CD4-positive, alpha-beta T cell (primary cell): ENCODE data around the gene BRD1. TPM values are rescaled to one million over a fixed set of nuclear protein-coding genes. Genes with fewer than 3 reads are reported as not detected.

Experiments
- ATAC-seq: fragments of 200-7000 bp; cut with Tn5 transposase; one replicate; pipeline ENCODE4 v1.10.0; 2022; ENCODE audit warnings: mild to moderate bottlenecking; ENCODE audit not compliant: poor library complexity
- CTCF ChIA-PET: fragments of 350-600 bp; sonication (Branson Sonifier 250); formaldehyde crosslinking; loops from one replicate; lab custom pipeline; 2021; ENCODE audit warnings: antibody characterized with exemption, inconsistent platforms; lab: Charles Lee
- POLR2A ChIA-PET: fragments of 350-600 bp; sonication (Branson Sonifier 250); formaldehyde crosslinking; loops from one replicate; lab custom pipeline; 2021; ENCODE audit warnings: antibody characterized with exemption, inconsistent platforms; lab: Charles Lee
- DNase-seq, 14 experiments: peaks; one replicate each; pipeline ENCODE4 v3.0.0-alpha.2; 2013 to 2020; ENCODE audit warnings: mixed read lengths in 2 of 14
- H3K27ac ChIP-seq, 2 donors: one replicate each; pipeline versions ENCODE4 v1.5.1 to v1.7.0; 2013; ENCODE audit warnings: low read length in 2 of 2, low read depth in 1 of 2, mild to moderate bottlenecking in 1 of 2
- H3K27me3 ChIP-seq, 2 experiments: 1 replicate in 1 of 2; 2 replicates in 1 of 2; pipeline versions ENCODE4 v1.6.1 to v1.7.0; 2013; ENCODE audit warnings: low read length in 2 of 2, control low read depth in 1 of 2, mild to moderate bottlenecking in 1 of 2, moderate library complexity in 1 of 2; ENCODE audit not compliant: insufficient read depth in 2 of 2, control insufficient read depth in 1 of 2
- H3K36me3 ChIP-seq: one replicate; pipeline ENCODE4 v1.6.1; 2013; ENCODE audit warnings: low read length, control low read depth; ENCODE audit not compliant: insufficient read depth
- H3K4me1 ChIP-seq: one replicate; pipeline ENCODE4 v1.6.1; 2013; ENCODE audit warnings: low read length, control low read depth; ENCODE audit not compliant: insufficient read depth
- H3K4me3 ChIP-seq: one replicate; pipeline ENCODE4 v1.5.1; 2013; ENCODE audit warnings: mild to moderate bottlenecking, low read length, moderate library complexity
- H3K9me3 ChIP-seq, 2 experiments: 1 replicate in 1 of 2; 2 replicates in 1 of 2; pipeline versions ENCODE4 v1.6.1 to v1.7.0; 2013; ENCODE audit warnings: low read length in 2 of 2, mild to moderate bottlenecking in 2 of 2, control low read depth in 1 of 2, moderate library complexity in 1 of 2; ENCODE audit not compliant: control insufficient read depth in 1 of 2, insufficient read depth in 1 of 2
- H3K27ac Mint-ChIP-seq: one replicate; pipeline ENCODE4 v1.8.0; 2020; ENCODE audit warnings: mixed read lengths
- H3K27me3 Mint-ChIP-seq: one replicate; pipeline ENCODE4 v1.8.0; 2021; ENCODE audit warnings: mixed read lengths
- H3K36me3 Mint-ChIP-seq: one replicate; pipeline ENCODE4 v1.8.0; 2021; ENCODE audit warnings: low read depth, mixed read lengths
- H3K4me1 Mint-ChIP-seq: one replicate; pipeline ENCODE4 v1.8.0; 2021; ENCODE audit warnings: low read depth, mixed read lengths
- H3K4me3 Mint-ChIP-seq: one replicate; pipeline ENCODE4 v1.8.0; 2020; ENCODE audit warnings: mild to moderate bottlenecking, mixed read lengths
- H3K9me3 Mint-ChIP-seq: one replicate; pipeline ENCODE4 v1.8.0; 2020; ENCODE audit warnings: mixed read lengths
- intact Hi-C, 2 experiments: fragments of 100-400 bp; cut with DNase I in 1 of 2; cut with micrococcal nuclease in 1 of 2; formaldehyde crosslinking; loops; one replicate each; pipeline versions ENCODE4 v1.15.1 to v1.9.0; 2023 to 2025; cut with DNase I, micrococcal nuclease
- polyA plus RNA-seq, 2 donors: library from polyadenylated mRNA; unstranded; fragments of 120-200 nt; gene quantifications; one replicate each; pipeline ENCODE4 v1.2.1, GENCODE V29; 2013
- total RNA-seq, 174 experiments: library from RNA in 2 of 174; stranded (reverse) in 2 of 174; gene quantifications; one replicate each; pipeline ENCODE4 v1.2.3 and lab custom pipeline; 2021 to 2026
- TF ChIP-seq, protein P1 (sequence below): fragments of 200-600 bp; IDR thresholded peaks from one replicate; pipeline ENCODE4 v1.8.0; 2022; ENCODE audit warnings: antibody characterized with exemption, mild to moderate bottlenecking

BRD1 gene
- total RNA-seq, result 100 to 1,000 TPM; 129 to 130 TPM
- polyA plus RNA-seq (2013, experiment 1 of 2), result 35.4 TPM
- polyA plus RNA-seq (2013, experiment 2 of 2), result 34.6 TPM
- total RNA-seq (lab: John Stamatoyannopoulos, UW), result 55.1 to 302 (median 172) reads per million in 172 experiments

- H3K4me3 Mint-ChIP-seq, result peak within 1 kb of the TSS; percentile 98
- Histone ChIP-seq H3K4me3 (peak within 1 kb of the TSS; percentile 82), H3K9me3 (no peaks in the 10 kb centered on the region), H3K27ac (peak within 1 kb of the TSS; percentile 73 to 80), H3K4me1 (peaks cover 63% of the 10 kb centered on the region), H3K27me3 (no peaks in the 10 kb centered on the region), H3K36me3 (peaks cover 25% of the 10 kb centered on the region)
- ATAC-seq (peak; percentile 56), DNase-seq (peak in 11 of 14 experiments; percentile 37 to 87 (median 64))
- ChIA-PET POLR2A (interaction anchor here (1.7 to 3.0 kb wide), 2 partner anchors 11 to 132 kb away, joined by 3 to 24 read pairs; partner anchors contain the start of gene PIM3), CTCF (no interaction called here)
- peaks cover 46% of the 10 kb centered on the region for H3K4me1 Mint-ChIP-seq
- no peaks in the 10 kb centered on the region for H3K27me3 Mint-ChIP-seq
- peaks cover 41% of the 10 kb centered on the region for H3K36me3 Mint-ChIP-seq
- H3K9me3 Mint-ChIP-seq, result no peaks in the 10 kb centered on the region
- H3K27ac Mint-ChIP-seq, result peak within 1 kb of the TSS; percentile 97
- TF ChIP-seq, protein P1, sequence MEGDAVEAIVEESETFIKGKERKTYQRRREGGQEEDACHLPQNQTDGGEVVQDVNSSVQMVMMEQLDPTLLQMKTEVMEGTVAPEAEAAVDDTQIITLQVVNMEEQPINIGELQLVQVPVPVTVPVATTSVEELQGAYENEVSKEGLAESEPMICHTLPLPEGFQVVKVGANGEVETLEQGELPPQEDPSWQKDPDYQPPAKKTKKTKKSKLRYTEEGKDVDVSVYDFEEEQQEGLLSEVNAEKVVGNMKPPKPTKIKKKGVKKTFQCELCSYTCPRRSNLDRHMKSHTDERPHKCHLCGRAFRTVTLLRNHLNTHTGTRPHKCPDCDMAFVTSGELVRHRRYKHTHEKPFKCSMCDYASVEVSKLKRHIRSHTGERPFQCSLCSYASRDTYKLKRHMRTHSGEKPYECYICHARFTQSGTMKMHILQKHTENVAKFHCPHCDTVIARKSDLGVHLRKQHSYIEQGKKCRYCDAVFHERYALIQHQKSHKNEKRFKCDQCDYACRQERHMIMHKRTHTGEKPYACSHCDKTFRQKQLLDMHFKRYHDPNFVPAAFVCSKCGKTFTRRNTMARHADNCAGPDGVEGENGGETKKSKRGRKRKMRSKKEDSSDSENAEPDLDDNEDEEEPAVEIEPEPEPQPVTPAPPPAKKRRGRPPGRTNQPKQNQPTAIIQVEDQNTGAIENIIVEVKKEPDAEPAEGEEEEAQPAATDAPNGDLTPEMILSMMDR, result no peak
- intact Hi-C loops, result loop anchor here (2.0 to 5.0 kb wide), 6 partner anchors 19 to 89 kb away; partner anchors contain the start of genes ALG12 (in 2 of the 2) and CRELD2 (in 2 of the 2)
Measured at GRCh38 chr22:49827853-49828598, at the start of gene BRD1. BRD1 (minus strand) TSS chr22:49827873; CDS start chr22:49824317, 3,556 bp downstream.

DNA sequence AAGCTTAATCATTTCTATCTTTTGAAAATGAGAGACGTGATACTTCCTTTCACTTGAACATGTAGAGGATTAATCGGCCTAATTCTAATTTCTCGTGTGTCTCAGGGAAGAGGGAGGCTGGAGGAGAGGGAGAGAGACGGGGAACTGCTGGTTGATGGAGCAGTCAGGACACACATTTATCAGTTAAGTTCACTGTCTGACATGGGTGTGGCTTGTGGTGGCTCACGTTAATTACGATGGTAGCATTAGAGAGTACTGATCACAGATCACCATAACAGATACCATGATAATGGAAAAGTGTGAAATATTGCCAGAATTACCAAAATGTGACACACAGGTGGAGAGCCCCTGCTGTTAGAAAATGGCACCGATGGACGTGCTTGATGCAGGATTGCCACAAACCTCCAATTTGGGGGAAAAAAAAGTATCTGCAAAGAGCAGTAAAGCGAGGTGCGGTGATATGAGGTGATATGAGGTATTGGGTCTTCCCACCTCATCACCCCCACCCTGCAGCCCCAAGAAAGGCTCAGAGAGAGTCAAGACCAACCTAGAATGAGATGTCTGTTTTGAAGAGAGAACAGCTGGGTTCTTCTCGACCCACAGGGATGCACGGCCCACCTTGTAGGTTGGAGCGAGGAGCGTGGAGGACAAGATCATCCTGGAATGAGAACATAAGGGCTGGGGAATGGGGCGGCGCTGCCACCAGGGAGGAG lies 45.7 kb upstream of the BRD1 start:
- POLR2A ChIA-PET, result interaction anchor here (1.3 kb wide), 1 partner anchor 8 kb away, joined by 3 read pairs; no protein-coding TSS in a partner anchor
- ATAC-seq, result no peak
- CTCF ChIA-PET, result no interaction called here

DNA sequence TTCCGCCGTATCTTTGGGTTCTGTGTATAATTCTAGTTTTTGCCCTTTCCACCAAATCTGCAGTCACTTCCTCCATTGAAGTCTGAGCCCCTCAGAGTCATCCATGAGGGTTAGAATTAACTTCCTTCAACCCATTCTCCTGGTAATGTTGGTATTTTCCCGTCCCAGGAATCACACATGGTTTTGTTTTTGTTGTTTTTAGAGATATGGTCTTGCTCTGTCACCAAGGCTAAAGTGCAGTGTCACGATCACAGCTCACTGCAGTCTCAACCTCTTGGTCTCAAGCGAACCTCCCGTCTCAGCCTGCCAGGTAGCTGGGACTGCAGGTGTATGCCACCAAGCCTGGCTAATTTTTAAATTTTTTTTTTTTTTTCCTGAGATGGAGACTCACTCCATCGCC lies 44.7 kb upstream of the BRD1 start:
- Histone ChIP-seq H3K36me3 (no peaks in the 10 kb centered on the region), H3K9me3 (peaks cover 3 to 4% of the 10 kb centered on the region in 2 experiments), H3K27ac (no peak overlapping the region), H3K4me1 (peaks cover 46% of the 10 kb centered on the region), H3K27me3 (no peaks in the 10 kb centered on the region), H3K4me3 (no peak overlapping the region)
- intact Hi-C loops, result no loop called here
- DNase-seq (no peak), ATAC-seq (no peak)
- Mint-ChIP-seq H3K9me3 (peaks cover 5% of the 10 kb centered on the region), H3K4me1 (peaks cover 63% of the 10 kb centered on the region), H3K4me3 (no peak overlapping the region), H3K27me3 (no peaks in the 10 kb centered on the region), H3K27ac (peak overlapping the region; percentile 19), H3K36me3 (peaks cover 66% of the 10 kb centered on the region)
- ChIA-PET POLR2A (interaction anchor here (1.3 kb wide), 1 partner anchor 9 kb away, joined by 3 read pairs; no protein-coding TSS in a partner anchor), CTCF (no interaction called here)
- TF ChIP-seq, protein P1, result no peak

More for the DNA sequence above, 45.7 kb upstream of the BRD1 start:
- TF ChIP-seq, protein P1, result no peak
- intact Hi-C loops, result no loop called here
- H3K4me3 ChIP-seq, result no peak overlapping the region
- H3K27me3 ChIP-seq, result no peaks in the 10 kb centered on the region
- peaks cover 3 to 4% of the 10 kb centered on the region in 2 experiments for H3K9me3 ChIP-seq
- H3K27me3 Mint-ChIP-seq, result no peaks in the 10 kb centered on the region
- H3K27ac ChIP-seq, result no peak overlapping the region
- peaks cover 59% of the 10 kb centered on the region for H3K4me1 Mint-ChIP-seq
- H3K4me3 Mint-ChIP-seq, result no peak overlapping the region
- peaks cover 3% of the 10 kb centered on the region for H3K9me3 Mint-ChIP-seq
- peaks cover 37% of the 10 kb centered on the region for H3K4me1 ChIP-seq
- DNase-seq, result no peak
- H3K36me3 Mint-ChIP-seq, result peaks cover 63% of the 10 kb centered on the region
- no peak overlapping the region for H3K27ac Mint-ChIP-seq
- no peaks in the 10 kb centered on the region for H3K36me3 ChIP-seq
